H1 (cell line): ENCODE results near the gene OSBPL3.

ENCODE experiments used
- FOSL1 ChIP-seq: IDR thresholded peaks from 2 replicates; pipeline ENCODE4 v1.6.1; 2011; ENCODE audit warnings: mild to moderate bottlenecking, low read depth, low read length, moderate library complexity; ENCODE audit not compliant: insufficient read depth
- POLR2AphosphoS5 ChIP-seq: IDR thresholded peaks from 2 replicates; pipeline ENCODE4 v1.6.1; 2011; ENCODE audit warnings: low read depth, low read length
- SIX5 ChIP-seq: IDR thresholded peaks from 2 replicates; pipeline ENCODE4 v1.6.1; 2011; ENCODE audit warnings: mild to moderate bottlenecking, low read depth, low read length
- TF ChIP-seq, protein P1 (sequence below): IDR thresholded peaks from 2 replicates; pipeline ENCODE4 v1.6.1; 2012; ENCODE audit warnings: inconsistent platforms
- TF ChIP-seq, protein P2 (sequence below), 3 experiments: IDR thresholded peaks; 1 replicate in 2 of 3; 2 replicates in 1 of 3; pipeline versions ENCODE4 v1.5.1 to v1.6.1; 2011; ENCODE audit warnings: low read length in 3 of 3, mild to moderate bottlenecking in 3 of 3, inconsistent platforms in 2 of 3, low read depth in 1 of 3, moderate library complexity in 1 of 3; ENCODE audit not compliant: insufficient read depth in 1 of 3; ENCODE audit errors: control extremely low read depth in 1 of 3

DNA sequence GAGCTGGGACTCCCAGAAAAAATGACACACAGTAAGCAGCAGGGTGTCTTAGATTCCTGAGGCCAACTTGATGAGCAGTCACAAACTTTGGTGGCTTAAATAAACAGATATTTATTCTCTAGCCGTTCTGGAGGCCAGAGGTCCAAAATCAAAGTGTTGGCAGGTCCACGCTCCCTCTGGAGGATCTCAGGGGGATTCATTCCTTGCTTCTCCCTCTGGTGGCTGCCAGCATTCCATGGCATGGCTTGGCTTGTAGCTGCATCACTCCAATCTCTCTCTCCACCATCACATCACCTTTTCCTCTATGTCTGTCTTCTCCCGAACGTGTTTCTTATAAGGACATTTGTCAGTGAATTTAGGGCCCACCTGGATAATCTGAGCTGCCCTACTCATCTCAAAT is 98.4 kb downstream of the OSBPL3 start:
- TF ChIP-seq, protein P1, sequence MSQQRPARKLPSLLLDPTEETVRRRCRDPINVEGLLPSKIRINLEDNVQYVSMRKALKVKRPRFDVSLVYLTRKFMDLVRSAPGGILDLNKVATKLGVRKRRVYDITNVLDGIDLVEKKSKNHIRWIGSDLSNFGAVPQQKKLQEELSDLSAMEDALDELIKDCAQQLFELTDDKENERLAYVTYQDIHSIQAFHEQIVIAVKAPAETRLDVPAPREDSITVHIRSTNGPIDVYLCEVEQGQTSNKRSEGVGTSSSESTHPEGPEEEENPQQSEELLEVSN = no peak
- TF ChIP-seq POLR2AphosphoS5 (no peak), FOSL1 (no peak), SIX5 (no peak)
- TF ChIP-seq, protein P2, sequence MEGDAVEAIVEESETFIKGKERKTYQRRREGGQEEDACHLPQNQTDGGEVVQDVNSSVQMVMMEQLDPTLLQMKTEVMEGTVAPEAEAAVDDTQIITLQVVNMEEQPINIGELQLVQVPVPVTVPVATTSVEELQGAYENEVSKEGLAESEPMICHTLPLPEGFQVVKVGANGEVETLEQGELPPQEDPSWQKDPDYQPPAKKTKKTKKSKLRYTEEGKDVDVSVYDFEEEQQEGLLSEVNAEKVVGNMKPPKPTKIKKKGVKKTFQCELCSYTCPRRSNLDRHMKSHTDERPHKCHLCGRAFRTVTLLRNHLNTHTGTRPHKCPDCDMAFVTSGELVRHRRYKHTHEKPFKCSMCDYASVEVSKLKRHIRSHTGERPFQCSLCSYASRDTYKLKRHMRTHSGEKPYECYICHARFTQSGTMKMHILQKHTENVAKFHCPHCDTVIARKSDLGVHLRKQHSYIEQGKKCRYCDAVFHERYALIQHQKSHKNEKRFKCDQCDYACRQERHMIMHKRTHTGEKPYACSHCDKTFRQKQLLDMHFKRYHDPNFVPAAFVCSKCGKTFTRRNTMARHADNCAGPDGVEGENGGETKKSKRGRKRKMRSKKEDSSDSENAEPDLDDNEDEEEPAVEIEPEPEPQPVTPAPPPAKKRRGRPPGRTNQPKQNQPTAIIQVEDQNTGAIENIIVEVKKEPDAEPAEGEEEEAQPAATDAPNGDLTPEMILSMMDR (IDR thresholded peaks at IDR 0.05; ENCODE audit: control extremely low read depth in 1 of 3, insufficient read depth in 1 of 3, low read depth in 1 of 3, low read length in 3 of 3) = peak; percentile 59 to 92 (median 65)
